Colon (tissue), 2 donors: ENCODE results near the gene SLX9.
"Not testable (repeated sequence)": the region's sequence is repeated elsewhere in the genome, so short reads cannot be mapped to it uniquely, and the experiment has no call there.

Experiments
- FAIRE-seq: peaks from 2 replicates; lab custom pipeline; 2012; peaks lifted over from hg19 to GRCh38; lab: Jason Lieb, UNC
- donor health status: control.
- donor health status: control.

The SLX9 gene

DNA sequence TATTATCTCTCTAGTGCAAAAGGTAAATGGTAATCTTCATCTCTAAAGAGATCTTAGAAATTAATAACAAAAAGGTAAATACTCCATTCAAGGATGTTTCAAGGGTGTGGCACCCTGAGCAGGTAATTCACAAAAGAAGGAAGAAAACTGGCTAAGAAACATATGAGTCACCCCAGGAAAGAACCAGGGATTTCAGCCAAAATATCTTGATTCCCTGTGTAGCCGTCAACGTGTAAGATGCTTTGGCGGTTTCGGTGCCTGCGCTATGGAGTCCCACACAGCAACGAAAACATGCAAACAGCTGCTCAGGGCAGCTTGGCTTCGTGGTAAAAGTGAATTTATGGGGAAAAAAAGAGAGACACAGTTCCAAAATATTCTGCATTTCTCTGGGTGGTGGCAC, 22.9 kb upstream of the SLX9 start:
- FAIRE-seq = no peak

DNA sequence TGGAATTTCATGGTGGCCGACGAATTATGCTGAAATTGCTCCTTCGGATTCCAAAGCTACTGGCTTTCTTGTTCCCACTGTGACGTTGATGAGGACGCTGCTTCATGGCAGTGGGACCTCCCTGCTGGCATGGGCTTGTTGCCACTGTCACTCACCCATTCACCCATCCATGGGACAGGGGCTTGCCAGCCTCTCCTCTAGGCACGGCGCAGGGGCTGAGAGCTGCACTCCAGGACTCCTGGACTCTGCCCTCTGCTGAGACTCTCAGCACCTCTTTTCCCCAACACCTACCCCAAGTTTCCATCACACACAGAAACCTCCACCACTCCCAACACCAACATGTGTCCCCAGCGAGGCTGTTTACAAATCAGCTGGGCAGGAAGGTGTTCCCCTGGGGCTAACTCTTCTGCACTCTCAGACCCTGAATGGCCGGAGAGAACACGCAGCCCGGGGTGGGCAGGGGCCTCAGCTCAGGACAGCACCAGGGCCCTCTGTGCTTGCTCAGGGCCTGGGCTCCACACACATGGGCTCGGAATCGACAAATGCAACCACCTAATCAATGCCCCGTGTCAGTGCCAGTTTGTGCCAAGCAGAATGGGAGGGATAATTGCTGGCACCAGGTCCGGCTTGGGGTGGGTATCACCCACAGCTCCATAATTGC, 22.3 kb upstream of the SLX9 start:
- no peak for FAIRE-seq

DNA sequence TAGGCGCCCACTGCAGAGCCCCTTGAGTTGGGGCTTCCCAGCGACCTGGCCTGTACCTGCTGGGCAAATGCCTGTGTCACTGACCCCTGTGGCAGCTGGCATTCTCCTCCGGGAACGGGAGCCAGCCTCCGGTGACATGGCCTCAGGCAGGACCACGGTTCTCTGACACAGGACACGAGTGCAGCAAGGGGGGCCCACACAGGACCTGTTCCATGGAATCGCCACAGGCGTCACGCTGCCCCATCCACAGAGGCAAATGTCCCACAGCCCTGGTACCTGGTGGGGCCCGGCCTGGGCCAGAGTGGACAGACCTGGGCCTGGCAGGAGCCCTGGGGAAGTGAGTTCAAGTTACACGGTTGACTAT, 21.7 kb upstream of the SLX9 start:
- FAIRE-seq = no peak

DNA sequence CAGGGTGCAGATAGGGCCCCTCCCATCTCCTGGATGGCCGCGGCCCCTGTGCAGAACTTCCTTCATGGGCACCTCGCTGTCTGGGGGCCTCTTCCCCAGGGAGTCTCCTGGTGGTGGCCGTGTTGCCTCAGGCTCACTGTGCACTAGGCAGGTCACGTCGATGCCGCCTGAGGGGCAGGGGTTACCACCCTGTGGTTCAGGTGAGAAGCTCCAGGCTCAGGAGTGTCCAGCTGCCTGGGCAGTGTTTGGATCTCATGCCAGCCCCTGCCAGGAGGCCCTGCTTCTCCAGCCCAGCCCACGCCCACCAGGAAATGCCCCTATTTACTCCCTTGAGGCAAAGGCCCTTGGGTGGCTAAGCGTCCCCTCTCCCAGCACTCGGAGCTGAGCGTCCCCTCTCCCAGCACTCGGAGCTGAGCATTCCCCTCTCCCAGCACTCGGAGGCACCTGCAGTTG, 21.2 kb upstream of the SLX9 start:
- FAIRE-seq = no peak

DNA sequence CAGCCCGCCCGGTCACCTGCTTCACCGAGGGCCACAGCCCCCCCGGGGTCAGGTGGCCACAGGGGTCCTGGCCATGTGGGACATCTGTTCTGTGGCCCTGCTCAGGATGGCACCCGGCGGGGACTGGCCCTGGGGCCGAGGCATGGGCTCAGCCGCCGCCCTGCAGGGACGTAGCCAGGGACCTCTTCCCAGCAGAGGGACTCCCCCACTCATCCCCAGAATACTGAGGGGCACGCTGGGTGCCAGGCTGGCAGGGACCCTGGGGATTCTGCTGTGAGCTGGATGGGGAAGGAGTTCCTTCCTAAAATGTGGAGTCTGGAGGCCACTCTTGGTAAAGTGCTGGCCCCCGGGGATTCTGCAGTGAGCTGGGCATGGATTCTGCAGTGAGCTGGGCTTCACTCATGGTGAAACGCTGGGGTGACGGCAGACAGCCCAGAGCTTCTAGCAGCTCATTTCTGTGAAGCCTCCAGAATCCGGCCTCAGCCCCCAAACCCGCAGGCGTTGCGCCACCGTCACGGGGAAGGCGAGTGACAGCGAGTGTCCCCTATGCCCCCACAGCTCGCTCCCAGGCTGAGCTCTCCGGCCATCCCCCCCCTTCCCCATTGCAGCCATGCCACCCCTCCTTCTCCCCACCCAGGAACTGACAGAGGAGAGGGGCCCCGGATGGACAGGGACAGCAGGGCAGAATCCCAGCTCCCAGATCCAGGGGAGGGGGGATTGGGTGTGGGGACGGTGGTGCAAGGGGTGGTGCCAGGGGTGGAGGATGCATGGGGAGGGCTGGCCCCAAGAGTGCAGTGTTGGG, 20.5 kb upstream of the SLX9 start:
- FAIRE-seq = no peak

DNA sequence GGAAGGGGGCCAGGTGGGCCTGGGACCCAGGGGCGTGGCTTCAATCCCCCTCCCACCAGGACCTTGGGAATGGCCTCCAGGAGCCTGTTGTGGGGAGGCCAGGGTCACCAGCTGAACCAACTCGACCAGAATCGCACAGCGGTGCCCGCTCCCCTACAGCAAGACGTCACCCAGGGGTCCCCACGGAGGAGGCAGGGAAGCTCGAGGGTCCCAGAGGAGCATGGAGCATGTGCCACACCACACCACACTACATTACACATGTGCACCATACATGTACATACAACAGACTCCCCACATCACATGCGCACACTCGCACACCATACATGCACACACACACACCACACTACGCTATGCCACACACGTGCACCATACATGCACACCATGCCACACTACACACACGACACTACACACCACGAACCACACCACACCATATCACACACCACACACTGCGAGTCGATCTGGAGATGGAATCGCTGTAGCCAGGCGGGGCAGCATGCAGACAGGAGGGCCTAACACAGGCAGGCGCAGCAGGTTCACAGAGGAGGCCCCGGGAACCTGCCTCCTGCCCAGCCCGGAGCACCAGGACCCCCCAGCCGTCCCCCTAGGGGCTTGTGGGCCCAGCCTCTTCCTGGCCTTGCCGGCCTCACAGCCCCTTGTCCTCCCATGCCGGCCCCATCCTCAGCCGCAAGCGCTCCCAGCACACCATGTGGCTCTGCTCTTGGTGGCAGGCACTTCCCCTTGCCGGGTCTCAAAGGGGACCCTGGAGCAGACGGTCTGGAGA, 19.7 kb upstream of the SLX9 start:
- no peak for FAIRE-seq

DNA sequence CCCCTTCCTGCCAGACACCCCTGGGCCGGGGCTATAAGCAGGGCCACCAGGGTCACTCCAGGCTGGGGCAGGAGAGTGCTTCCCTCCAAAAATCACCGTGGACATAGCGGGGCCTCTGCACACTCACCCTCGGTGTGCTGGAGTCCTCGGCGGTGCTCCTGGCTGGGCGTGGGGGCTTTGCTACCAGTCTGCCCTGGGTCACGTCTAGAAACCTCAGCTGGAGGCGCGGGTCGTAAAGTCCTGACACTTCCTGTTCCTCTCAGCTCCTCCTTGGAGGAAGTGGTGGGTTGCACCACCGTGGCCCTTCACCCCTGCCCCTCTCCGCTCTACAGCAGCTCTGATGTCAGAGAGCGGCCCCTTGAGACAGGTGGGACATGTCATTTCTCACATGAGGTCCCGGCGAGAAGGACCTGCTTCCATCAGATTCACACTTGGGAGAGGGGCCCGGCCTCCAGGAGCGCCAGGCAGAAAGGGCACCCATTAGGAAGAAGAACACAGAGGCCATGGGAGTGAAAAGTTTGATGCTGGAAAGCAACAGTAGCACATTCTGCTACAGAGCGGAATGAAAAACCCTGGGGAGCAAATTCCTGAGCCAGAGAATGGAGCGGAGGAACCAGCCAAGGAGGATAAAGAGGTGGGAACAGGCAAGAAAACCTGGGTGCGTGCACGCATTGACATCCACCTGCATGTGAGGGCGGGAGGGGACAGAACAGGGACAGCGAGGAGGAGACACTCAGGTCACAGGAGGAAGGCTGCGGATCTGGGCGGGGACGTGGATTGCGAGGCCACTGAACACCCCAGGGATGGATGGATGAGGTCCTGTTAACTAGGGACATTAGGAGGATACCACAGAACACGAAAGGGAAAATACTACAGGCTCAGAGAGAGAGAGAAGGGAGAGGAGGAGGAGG, 18.9 kb upstream of the SLX9 start, which contains the start of gene ITGB2:
TSS of gene ITGB2 (minus strand) at position 206 of the 911 bp plus-strand sequence. CDS start 10,117 bp downstream, outside the sequence.
- no peak for FAIRE-seq

DNA sequence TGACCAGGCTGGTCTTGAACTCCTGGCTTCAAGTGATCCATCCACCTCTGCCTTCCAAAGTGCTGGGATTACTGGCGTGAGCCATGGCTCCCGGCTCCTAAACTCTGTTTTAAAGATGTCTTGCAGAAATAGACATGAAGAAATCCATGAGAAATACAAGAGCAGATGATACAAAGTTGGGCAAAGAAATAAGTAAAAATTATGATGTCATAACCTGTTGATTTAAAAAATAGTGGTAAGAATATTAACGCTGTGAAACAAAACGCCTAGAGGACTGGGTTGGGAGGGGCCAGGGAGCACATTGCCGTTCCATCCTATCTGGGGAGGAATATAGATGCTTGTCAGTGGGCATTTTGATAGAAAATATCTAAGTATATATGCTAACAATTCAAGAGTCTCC, 17.9 kb upstream of the SLX9 start:
- FAIRE-seq = no peak

DNA sequence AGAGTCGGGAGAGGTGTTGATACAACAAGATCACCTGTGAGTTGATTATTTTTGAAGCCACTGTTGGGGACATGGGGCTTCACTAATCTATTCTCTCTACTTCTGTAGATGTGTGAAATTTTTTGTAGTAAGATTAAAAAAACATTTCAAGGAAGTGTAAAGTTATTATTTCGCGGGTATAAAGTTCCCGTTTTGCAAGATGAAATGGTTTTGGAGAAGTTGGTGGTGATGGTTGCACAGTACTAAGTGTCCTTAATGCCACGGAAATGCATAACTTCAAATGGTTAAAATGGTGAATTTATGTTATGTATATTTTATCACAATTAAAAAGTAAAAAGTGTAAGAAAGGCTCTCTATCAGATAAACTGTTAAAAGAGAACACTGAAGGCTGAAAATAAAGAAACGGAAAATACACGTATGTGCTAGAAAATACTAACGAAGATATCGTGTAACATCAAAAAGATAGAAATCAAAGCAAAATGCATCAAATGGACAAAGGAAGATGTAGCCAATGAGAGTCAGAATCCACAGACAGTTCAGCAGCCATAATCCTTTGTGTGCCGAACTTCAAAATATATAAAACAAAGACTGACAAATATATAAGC, 16.2 kb upstream of the SLX9 start:
- no peak for FAIRE-seq

DNA sequence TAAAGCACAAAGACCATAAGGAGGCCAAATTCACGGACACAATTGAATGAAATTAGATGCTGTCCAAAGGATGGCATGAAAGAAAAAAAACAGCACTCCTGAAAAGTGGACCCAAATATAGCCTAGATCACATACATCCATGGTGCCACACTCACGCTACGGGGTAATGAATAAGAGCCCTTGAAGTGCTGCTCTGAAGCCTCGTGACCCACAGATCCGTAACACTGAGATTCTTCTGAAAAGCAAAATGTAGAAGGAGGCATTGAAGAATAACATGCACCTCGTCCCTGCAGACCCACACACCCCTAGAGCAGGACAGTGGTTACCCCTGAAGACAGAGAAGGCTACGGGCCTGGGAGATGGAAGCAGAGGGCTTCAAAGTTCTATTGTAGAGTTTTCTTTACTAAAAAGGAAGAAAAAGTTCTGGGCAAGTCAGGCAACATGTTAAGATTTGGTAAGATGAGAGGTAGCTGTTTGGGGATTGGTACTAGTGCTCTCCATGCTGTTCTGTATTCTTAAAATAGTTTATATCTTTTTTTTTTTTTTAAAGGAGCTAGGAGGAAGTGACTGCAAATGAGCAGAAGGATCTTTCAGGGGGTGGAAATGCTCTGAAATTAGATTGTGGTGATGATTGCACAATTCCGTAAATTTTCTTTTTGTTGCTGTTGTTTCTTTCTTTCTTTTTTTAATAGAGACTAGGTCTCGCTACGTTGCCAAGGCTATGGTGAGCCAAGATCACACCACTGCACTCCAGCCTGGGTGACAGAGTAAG, 15.0 kb upstream of the SLX9 start:
- no peak for FAIRE-seq

DNA sequence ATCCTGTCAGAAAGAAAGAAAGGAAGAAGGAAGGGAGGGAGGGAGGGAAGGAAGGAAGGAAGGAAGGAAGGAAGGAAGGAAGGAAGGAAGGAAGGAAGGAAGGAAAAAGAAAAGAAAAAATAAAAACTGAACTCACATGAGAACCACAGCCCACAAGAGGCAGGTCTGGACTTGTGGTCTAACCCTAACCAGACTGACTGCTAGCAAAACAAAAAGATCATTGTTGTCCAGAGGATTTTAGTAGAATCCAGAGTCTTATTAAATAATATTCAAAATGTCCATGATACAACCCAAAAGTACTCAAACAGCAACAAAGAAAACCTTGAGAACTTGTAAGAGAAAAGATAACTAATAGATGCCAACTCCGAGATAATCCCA, 14.5 kb upstream of the SLX9 start:
- FAIRE-seq = no peak

DNA sequence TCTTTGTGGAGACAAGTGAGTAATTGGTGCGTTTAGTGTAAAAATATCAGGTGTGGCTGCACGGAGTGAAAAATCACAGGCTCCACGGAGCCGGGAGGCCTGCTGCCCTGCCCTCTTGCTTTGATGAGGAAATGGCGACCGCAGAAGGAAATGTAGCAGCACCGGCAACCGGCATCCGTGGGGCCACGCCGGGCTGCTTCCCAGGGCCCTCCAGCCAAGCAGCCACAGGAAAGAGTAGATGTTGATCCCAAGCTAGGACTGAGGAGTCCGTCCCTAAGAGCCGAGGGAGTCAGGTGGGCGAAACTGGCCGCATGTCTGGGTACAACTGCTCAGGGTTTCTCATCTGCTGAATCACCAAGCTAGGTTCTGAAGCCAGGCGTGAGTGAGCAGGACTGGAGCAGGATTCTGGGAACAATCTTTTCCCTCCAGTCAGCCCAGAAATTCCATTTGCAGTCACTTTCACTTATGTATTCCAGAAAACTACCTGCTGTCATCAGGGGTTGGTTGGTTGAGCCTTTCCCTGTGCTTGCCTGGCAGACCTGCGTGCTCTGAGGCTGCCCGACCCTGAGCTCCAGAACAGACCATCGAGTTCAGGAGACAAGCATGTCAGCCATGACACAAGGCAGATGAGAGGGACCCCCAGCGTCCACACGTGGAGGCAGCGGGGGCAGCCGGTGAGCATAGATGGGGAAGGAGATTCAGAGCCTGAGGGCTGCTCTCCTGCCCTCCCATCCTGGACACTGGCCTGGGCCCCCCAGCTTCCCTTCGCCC, 13.3 kb upstream of the SLX9 start:
- FAIRE-seq = no peak

DNA sequence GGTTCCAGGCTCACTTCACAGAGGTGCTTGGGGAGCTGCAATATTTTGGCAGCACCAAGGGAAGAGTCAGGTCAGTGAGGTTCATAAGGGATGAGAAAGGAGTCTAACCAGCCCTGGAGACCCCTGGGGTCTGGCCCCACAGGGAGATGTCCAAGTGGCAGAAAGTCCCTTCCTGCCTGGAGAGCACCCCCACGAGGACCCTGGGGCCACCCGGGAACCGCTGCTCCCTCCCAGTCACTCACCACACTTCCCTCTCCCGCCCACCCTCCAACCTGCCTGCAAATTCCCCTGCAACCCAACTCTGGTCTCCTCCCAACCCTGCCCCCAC, 12.6 kb upstream of the SLX9 start:
- FAIRE-seq = no peak

DNA sequence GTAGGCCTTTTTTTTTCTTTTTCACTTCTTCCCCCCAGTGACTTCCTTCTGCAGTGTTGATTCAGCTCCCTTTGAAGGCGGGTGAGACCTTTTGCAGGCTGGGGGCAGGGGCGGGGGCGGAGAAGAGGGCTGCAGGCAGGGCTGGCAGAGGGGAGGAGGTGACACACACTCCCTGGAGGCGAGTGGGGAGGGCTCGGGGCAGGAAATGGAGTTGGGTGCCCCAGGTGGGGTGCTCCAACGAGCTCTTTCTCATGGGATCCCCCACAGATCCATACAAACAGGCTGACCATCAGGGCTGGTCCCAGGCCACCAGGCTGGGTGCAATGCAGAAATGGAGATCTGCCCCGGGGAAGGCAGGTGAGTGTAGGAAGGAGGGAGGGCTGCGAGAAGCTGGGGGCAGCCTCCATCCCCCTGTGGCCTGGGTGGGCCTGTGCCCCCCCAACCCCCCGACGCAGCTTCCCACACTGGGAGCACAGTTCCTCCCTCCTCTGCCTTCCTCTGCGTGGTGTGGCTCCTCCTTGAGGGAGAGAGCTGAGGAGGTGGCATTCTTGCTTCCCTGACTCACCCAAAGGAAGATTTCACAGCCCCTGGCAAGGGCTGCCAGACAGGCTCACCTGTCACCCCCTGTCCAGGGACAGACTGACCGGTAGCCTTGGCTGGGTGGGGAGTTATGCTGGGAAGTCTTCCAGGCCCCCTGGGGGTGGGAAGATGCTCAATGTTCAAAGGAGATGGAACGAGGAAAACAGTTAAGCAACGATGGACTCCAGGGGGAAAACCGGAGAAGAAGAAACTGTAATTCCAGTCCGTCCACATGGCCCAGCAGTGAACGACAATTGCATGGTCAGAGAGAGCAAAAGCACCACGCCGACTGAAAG, 12.0 kb upstream of the SLX9 start:
- FAIRE-seq = no peak

DNA sequence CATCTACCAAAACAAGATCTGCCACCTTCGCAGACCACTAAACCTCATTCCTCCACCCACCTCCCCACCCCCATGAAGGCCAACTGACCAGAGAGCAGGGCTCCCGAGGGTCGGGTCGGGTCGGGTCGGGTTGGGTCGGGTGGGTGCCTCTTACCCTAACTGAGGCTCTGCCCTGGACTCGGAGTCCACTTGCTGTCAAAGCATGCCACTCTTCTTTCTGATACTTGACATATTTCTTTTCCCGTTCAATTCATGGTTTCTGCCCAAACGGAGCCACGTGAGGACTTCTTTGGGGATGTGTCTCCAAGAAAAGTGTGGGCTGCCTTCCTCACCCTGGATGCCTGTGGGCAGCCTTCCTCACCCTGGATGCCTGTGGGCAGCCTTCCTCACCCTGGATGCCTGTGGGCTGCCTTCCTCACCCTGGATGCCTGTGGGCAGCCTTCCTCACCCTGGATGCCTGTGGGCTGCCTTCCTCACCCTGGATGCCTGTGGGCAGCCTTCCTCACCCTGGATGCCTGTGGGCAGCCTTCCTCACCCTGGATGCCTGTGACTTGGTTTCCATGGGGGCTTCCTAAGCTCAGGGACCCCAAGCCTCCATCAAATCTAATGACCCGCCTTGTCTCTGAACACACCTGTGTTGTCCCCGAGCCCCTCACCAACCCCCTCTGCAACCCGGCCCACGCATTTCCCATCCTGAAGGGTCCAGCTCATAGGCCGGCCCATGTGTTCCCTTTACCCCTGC, 11.2 kb upstream of the SLX9 start:
- FAIRE-seq = not testable (repeated sequence)

DNA sequence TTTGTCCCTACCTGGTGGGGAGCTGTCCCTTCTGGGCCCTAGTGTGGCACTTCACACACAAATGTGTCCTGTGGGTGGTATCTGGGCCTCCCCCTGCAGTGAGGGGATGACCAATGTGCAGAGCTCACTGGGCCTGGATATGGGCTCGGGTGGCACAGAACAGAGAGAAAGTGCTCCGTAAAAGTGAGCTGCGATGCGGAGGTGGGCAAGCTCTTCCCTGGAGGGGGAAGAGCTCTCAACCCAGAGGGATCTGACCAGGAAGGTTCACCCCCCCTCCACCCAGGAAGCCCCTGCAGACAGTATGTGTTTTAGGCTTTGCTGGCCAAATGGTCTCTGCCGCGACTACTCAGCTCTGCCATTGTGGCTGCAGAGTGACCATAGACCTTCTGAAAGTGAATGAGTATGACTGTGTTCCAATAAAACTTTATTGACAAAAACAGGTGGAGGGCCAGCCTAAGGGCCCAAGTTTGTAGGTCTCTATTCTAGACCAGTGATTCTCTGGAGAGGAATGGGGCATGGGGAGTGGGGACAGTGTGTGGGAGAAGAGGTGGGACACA, 10.5 kb upstream of the SLX9 start:
- no peak for FAIRE-seq

DNA sequence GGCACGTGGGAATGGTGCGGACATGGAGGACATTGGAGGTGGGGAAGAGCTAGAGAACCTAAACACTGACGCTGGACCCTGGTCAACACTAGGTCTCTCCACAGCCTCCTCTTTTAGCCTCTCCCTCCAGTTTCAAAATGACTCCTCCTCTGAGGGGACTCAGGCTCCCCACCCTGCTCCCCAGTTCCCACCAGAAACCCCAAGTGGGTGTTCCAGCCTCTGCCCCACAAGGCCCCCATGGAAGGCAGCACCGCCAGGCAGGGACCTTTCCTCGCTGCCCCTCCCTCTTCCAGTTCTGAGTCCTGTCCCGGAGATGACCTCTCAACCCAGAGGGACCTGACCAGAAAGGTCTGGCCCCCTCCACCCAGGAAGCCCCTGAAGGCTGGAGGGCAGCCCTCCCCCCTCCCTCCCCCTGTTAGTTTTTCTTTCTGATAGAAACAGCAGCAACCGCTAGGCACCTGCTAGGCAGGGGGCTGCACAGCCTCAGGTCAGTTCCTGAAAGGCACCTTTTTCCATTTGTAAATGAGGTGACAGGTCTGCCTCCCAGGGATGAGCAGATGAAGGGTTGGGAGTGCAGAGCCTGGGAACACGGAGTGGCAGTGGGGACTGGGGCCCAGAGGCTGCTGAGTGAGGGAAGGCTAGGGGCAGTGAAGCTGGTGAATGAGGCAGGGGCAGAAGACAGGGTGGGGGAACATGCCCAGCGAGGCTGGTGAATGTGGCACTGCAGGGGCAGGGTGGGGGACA, 9.9 kb upstream of the SLX9 start:
- FAIRE-seq = no peak
